ENCODE data around the gene ROBO3. TPM values are rescaled to one million over a fixed set of nuclear protein-coding genes. Genes with fewer than 3 reads are reported as not detected.

The ROBO3 gene
- polyA plus RNA-seq, 4 donors, result 18.8 to 30.8 (median 21.3) TPM

DNA sequence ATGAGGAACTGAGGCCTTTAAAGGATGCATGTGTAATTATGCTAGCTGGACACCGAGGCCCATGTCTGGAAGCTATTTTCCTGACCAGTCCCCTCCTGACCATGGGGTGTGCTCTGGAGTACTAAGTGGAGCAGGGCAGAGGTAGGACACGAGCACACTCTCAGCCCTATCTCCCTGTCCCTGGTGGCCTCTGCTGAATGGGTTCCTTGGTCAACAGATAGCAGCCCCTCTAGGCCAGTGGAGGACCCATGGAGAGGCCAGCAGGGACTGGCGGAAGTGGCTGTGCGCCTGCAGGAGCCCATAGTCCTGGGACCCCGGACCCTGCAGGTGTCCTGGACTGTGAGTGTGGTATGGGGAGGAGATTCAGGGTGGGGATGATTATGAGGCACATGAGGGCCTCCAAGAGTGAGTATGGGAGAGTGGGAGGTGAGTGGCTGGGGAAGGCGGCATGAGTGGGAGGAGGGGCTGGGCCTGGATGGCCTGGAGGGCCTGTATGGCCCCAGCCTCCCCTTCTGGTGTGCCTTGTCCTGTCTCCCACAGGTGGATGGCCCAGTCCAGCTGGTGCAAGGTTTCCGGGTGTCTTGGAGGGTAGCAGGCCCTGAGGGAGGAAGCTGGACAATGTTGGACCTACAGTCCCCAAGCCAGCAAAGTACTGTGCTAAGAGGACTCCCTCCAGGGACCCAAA lies 9.5 kb downstream of the ROBO3 start:
- no peak for DNase-seq (ENCODE audit: low read depth in 4 of 4, low spot score in 3 of 4)

DNA sequence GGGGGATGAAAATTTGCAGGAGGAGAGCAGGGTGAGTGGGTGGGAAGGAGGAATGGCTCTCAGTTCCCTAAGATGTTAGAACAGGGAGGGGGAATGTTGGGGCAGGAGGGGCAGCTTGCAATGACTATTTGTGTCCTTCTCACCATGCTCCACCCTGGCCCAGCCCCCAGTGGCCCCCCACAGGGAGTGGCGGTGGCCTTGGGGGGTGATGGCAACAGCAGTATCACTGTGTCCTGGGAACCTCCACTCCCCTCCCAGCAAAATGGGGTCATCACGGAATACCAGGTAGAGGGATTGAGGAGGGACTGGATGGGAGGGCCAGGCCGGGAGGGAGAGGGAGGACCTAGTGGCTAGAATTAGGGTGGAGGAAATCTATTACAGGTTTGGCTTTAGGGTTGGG lies 10.2 kb downstream of the ROBO3 start:
- no peak for DNase-seq (ENCODE audit: low read depth in 4 of 4, low spot score in 3 of 4)

DNA sequence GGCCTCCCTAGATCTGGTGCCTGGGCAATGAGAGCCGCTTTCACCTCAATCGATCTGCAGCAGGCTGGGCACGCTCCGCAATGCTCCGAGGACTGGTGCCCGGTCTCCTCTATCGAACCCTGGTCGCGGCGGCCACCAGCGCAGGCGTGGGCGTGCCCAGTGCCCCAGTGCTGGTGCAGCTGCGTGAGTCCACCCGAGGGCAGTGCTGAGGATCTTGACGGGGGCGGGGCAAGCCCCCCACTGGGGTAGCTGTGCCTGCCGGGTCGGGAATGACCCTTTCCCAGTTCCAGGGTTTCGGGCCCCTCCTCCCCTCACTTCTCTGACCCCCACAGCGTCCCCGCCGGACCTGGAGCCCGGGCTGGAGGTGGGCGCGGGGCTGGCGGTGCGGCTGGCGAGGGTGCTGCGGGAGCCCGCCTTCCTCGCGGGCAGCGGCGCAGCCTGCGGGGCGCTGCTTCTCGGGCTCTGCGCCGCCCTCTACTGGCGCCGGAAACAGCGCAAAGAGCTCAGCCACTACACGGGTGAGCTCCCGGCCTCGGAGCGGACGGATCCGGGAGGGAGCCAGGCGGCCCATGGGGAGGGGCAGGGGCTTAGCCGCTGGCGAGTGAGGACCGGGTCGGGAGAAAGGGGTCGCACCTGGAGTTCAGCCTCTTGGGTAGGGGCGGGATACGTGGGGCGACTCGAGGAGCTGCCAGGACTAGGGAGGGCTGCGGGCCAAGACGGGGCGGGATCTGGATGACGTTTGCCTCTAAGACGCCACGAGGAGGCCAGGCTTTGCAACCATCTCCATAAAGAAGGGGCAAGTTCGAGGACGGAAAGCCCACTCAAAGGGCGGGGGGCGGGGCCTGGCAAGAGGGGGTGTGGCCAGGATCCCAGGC lies 10.9 kb downstream of the ROBO3 start:
- DNase-seq (ENCODE audit: low read depth in 4 of 4, low spot score in 3 of 4), result peak; percentile 79 to 85 (median 82)

DNA sequence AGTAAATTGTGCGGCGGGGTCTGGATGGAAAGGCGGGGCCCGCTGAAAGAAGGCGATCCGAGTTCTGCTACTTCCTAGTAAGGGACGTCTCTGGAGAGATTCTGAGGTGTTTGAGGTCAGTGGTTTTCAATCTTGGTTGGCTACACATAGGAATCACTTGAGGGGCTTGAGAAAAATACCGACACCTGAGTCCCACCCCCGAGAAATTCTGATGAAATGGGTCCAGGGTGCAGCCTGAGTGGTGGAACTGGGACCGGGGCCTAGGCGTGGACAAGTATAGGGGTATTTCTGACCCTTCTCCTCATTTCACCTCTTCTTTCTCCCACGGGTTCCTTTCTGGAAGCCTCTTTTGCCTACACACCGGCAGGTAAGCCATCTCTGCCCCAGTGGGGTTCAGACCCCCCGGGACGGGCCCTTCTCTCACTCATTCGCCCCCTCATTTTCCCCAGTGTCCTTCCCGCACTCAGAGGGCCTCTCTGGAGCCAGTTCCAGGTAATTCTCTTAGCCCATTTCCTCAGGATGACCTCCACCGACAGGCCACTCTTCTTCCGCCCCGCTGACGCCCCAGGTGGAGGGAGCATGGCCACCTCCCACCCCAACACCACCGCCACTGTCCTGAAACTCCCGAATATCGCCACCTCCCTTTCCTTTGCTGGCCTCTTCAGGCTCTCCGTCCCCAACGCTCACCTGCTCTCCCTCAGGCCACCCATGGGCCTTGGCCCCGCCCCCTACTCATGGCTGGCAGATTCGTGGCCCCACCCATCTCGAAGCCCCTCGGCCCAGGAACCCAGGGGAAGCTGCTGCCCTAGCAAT lies 11.8 kb downstream of the ROBO3 start:
- DNase-seq (ENCODE audit: low read depth in 4 of 4, low spot score in 3 of 4), result no peak

DNA sequence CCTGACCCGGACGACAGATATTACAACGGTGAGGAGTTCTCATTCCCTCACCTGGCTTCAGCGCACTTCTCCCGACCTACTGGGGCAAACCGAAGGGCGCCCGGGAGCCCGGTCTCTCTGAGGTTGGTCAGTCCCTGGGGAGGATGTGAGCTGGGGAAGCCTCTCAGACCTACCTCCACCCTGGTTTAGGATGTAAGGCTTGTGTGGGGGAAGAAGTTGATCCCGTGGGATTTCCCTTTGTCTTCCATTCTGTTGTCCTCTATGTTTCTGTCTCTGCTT lies 12.3 kb downstream of the ROBO3 start:
- no peak for DNase-seq (ENCODE audit: low read depth in 4 of 4, low spot score in 3 of 4)

DNA sequence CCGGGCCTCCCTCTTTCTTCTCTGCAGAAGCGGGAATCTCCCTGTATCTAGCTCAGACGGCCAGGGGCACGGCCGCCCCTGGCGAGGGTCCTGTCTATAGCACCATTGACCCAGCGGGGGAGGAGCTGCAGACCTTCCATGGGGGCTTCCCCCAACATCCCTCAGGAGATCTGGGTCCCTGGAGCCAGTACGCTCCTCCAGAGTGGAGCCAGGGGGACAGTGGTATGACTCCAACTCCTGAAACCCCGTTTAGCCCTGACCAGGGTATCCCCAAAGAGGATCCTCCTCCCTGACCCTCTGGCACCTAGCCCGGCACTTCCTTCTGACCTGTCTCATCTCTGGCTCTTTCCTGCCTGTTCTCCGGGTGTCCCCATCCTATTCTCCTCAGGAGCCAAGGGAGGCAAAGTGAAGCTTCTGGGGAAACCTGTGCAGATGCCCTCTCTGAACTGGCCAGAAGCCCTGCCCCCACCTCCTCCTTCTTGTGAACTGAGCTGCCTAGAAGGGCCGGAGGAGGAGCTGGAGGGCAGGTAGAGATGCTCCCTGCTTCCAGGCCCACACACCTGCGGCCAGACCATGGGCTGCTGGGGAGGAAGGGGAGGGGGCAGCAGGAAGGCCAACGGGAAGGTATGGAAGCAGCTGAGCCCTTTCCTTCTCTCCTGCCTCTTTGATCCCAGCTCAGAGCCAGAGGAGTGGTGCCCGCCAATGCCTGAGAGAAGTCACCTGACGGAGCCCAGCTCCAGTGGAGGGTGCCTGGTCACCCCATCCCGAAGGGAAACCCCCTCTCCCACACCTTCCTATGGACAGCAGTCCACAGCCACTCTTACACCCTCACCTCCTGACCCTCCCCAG lies 12.9 kb downstream of the ROBO3 start:
- no peak for DNase-seq (ENCODE audit: low read depth in 4 of 4, low spot score in 3 of 4)

DNA sequence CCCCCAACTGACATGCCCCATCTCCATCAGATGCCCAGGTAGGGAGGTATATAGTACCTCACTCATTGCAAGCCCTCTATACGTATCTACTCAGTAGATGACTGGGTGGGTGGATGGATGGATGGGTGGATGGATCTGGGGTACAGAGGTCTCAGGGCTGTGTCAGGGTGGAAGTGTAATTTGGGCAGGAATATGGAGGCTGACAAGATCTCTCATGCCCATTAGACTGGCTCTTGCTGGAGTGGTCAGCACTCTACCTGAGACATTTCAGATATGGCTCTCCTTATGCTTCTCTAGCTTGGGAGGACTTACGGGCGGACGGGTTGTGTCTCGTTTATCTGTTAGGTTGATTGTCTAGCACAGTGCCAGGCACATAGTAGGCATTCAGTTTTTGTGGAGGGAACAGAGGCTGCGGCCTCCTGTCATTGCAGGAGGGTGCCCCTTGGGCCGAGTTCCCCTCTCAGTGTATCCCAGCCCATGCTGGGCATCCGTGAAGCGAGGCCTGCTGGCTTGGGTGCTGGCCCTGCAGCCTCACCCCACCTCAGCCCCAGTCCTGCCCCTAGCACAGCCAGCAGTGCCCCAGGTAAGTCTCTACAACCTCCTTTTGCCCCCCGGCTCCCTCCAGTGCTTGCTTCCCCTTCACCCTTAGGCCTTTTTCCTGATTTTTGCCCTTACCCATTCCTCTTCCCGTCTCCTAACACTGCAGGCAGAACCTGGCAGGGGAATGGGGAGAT lies 13.7 kb downstream of the ROBO3 start:
- DNase-seq (ENCODE audit: low read depth in 4 of 4, low spot score in 3 of 4), result no peak

DNA sequence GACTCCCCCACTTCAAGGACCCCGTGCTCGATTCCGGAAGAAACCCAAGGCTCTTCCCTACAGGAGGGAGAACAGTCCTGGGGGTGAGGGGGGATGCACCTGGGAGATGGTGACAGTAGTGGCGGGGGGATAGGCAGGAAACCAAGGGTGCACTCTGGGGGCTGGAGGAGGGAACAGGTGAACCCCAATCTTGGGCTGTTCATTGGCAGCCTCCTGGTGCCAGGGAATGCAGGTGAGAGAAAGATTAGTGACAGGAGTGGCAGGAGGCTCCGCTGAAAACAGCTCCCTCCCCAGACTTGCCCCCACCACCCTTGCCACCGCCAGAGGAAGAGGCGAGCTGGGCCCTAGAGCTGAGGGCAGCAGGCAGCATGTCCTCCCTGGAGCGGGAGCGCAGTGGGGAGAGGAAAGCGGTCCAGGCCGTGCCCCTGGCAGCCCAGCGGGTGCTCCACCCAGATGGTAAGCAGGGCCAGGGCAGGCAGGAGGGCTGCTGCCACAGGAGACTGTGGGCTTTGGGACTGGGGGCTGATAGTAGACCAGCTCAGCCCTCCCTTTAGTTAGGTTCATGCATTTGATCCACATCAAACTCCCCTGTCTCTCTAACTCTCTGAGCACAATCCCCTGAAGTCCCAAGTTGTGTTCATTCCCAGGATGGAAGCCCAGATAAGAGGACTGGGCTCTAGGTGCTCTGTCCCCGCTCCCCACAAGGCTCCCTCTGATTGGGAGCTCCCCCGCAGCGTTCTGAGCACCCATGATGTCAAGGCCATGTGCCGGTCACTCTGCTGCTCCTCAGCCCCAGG lies 14.5 kb downstream of the ROBO3 start:
- no peak for DNase-seq (ENCODE audit: low read depth in 4 of 4, low spot score in 3 of 4)

DNA sequence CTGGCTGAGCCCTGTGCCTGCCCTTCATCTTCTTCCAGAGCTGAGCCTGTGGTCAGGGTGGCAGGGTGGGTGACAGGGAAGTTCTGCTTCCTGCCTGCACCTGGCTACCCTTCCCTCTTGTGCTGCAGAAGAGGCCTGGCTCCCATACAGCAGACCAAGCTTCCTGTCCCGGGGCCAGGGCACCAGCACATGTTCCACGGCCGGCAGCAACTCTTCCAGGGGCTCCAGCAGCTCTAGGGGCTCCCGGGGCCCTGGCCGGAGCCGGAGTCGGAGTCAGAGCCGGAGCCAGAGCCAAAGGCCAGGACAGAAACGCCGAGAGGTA lies 15.0 kb downstream of the ROBO3 start:
- no peak for DNase-seq (ENCODE audit: low read depth in 4 of 4, low spot score in 3 of 4)

DNA sequence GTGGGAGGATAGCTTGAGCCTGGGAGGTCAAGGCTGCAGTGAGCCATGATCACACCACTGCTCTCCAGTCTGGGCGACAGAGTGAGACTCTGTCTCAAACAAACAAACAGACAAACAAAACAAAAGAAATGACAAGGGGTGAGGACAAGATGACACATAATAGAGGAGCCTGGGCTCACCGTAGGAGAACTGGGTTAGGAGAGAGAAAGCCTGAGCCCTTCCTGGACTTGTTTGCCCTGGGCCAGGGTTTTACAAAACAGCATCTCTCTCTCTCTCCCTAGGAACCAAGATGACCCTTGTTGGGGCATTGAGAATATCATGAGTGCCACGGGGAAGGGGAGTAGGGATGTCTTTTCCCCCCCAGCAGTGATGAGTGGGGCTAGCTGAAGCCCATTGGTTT lies 15.7 kb downstream of the ROBO3 start:
- DNase-seq (ENCODE audit: low read depth in 4 of 4, low spot score in 3 of 4), result no peak

DNA sequence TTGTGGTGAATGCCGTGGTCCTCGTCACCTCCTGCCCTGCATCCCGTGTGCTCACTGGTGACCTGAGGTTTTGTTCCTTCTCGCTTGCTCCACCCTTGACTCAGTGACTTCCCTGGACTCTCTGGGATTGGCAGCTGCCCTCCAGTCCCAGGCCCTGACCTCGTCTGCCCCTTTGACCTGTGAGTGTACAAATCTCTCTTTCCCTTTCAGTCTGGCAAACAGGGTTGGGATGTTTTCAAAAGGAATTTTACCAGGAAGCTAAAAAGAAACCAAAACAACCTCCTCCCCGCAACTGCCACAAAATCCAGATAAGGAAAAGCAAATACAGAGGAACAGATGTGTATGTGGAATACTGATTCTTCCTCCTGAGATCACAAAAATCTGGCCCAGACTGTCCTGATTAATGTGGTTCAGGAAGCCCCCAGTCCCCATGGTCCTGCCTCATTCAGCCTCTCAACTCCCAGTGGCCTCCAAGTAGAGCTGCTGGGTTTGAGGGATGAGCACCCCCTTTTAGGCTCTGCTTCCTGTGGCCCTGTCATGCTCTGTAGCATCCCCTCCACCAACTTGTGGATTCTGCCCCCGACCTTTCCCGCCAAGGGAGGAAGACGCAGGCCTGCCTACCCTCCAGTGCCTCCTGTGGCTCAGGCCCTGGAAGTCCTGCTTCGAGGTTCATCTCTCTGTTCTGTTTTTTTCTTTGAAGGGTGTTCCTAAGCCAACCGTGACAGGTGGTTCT lies 17.3 kb downstream of the ROBO3 start:
- no peak for DNase-seq (ENCODE audit: low read depth in 4 of 4, low spot score in 3 of 4)

DNA sequence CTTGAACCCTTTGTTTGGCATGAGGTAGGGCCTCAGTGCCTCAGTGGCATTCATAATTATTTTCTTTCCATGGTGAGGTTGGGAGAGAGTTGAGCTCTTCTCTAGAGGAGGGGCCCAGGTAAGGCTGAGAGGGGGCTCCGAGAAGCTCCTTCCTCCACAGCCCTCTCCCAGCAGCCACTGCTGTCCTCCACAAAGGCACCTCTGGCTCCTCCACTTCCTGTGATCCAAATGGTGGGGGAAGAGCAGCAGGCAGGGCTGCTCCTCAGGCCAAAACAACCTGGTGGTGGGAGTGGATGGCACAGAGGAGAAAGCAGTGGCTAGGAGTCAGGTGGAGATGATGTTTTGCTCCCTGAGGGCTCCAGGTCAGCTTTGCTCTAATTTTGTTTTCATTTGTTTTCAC lies 19.1 kb downstream of the ROBO3 start:
- DNase-seq (ENCODE audit: low read depth in 4 of 4, low spot score in 3 of 4), result no peak

DNA sequence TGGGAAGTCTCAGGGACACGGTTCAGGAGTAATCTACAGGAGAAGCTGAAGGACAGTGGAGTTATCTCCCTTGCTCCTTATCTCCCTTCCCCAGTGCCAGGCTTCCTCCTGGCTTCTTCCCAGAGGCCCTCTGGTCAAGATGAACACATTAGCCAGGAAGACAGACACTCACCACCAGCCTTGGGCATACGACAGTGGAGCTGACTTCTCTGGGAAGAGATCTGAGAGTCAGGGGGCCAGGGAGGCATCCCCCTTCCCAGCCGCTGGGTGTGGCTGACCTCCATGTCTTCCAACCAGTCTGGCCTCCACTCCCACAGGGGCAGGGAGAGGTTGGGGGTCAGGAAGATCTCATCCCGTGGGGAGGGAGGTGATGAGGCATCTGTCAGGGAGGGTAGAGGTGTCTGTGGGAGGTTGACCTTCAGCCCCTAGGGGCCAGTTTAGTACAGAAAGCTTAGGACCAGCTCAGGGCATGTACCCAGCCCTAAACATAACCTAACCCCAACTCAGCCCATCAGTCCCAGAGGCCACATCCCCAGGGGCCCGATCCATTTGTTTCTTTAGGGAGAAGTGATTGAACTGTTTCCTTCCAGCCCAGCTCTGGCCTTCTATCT lies 19.7 kb downstream of the ROBO3 start:
- no peak for DNase-seq (ENCODE audit: low read depth in 4 of 4, low spot score in 3 of 4)

DNA sequence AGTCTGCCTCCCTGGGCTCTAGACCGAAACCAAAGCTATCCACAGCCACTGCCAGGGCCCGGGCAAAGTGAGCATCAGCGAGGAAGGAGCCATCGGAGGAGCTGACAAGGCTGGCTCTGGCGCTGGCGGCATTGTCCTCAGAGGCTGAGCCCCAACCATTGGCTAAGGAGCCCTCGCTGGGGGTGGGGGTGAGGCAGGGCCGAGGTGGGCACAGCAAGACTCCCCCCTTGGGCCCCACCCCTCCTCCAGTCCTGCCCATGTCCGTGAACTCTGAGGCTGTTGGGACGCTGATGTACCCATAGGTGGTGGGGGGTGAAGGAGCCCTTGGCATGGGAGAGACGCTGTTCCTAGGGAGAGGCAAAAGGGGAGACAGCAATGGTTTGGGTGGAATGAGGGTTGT lies 21.2 kb downstream of the ROBO3 start:
- no peak for DNase-seq (ENCODE audit: low read depth in 4 of 4, low spot score in 3 of 4)

DNA sequence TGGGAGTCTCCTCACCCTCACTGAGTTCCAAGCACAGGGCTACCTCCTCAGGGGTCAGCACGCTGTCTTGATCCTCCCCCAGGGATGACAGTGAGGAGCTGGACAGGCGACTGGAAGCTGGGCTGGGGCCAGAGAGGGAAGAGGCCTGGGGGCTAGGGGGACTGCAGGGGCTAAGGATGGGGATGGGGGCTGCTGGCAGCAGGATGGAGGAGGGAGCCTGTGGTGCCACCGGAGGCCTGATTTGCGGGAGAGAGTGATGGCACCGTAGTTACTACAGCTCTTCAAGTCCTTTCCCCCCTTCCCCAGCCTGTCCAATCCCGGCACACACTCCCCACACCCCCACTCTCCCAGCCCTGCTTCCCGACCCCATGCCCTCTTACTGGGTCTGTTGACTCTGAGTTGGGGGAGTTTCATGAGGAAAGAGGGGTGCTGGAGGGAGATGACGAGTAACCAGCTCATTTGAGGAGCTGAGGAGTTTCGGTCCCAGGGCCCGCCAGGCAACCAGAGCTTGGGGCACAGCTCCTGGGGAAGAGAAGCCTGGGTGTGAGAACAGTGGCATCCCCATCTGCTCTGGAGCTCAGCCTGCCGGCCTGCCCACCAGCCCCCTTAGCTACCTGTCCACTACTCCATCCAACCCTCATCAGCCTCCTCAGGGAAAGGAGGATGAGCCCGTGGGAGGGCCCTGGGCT lies 21.9 kb downstream of the ROBO3 start:
- no peak for DNase-seq (ENCODE audit: low read depth in 4 of 4, low spot score in 3 of 4)

DNA sequence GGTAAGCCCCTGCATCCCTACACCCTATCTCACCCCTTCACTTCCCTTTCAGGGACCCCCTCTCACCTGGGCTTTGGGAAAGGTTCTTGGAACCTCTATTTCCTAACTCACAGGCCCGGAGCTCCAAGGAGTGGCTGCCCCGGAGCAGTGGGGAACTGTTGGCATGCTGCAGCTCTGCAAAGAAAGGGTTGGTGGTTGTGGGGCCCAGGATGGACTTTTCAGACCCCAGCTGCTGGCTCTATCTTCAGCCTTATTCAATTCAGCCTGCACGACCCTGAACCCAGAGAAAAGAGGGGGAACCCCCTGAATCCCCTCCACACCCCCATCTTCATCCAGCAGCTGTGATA lies 22.4 kb downstream of the ROBO3 start:
- DNase-seq (ENCODE audit: low read depth in 4 of 4, low spot score in 3 of 4), result no peak

DNA sequence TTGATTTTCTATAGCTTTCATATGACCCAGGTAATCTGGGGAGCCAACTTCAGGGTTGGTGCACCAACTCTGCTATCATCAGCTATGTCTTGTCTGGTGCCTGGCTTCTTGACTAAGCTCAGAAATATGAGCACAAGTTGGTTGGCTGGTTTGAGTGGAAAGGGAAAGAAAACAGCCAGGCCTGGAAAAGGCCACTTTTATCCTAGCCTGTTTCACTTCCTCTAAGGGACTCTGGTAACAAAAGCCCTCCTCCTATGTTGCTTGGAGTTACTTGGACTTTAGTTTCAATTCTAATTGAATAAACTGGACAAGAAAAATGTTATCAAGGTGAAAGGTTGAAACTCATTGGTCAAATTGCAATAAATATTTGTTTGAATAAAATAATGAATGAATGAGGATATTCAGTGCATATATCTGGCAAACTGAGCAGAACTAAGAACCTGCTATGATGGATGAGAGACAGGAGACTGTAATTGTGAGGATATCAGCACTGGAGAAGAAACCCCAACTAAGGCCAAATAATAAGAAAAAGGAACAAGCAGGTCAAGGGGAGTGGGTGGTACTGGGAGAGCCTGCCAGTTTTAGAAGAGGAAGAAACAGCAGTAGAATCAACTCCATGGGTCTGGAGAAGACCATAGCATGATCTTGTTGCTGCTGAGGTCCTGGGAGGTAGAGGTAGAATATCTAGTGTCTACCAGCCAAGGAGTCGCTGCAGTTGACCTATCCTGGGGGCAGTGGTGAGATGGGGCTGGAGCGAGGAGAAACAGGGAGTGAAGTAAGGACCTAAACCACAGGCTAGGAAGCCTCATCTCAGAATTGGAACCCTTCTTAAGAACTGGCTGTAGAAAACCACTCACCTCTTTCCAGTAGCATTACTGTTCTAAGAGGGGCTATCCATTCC lies 24.2 kb downstream of the ROBO3 start:
- no peak for DNase-seq (ENCODE audit: low read depth in 4 of 4, low spot score in 3 of 4)
